Measurements from ENCODE around the gene DOCK11.
"Not testable (repeated sequence)": the region's sequence is repeated elsewhere in the genome, so short reads cannot be mapped to it uniquely, and the experiment has no call there.

DOCK11 gene

GRCh38 chrX:118724365-118724764 lies 228.8 kb downstream of the DOCK11 start:
- Histone ChIP-seq H3K9ac (ENCODE audit: insufficient read length) (no peak overlapping the region), H3K36me3 (ENCODE audit: insufficient read depth, low read length) (no peaks in the 10 kb centered on the region), H3K4me3 (no peak overlapping the region), H3K9me3 (ENCODE audit: low read depth, low read length) (no peaks in the 10 kb centered on the region), H3K27ac (no peak overlapping the region)
- TF ChIP-seq POLR2AphosphoS5 (IDR thresholded peaks at IDR 0.05; ENCODE audit: borderline replicate concordance, low read depth, low read length) (no peak), EZH2 (IDR thresholded peaks at IDR 0.05) (no peak), FOXP2 (optimal IDR thresholded peaks at IDR 0.05; ENCODE audit: control extremely low read depth, extremely low read length, insufficient read depth) (no peak)
- DNase-seq (ENCODE audit: low read depth, low spot score): no peak

GRCh38 chrX:118724775-118725174 lies 229.2 kb downstream of the DOCK11 start:
- H3K36me3 ChIP-seq (ENCODE audit: insufficient read depth, low read length): no peaks in the 10 kb centered on the region
- H3K27ac ChIP-seq: no peak overlapping the region
- no peak overlapping the region for H3K4me3 ChIP-seq
- H3K9me3 ChIP-seq (ENCODE audit: low read depth, low read length): no peaks in the 10 kb centered on the region
- DNase-seq (ENCODE audit: low read depth, low spot score): no peak
- TF ChIP-seq EZH2 (IDR thresholded peaks at IDR 0.05): no peak
- TF ChIP-seq POLR2AphosphoS5 (IDR thresholded peaks at IDR 0.05; ENCODE audit: borderline replicate concordance, low read depth, low read length): no peak
- TF ChIP-seq FOXP2 (optimal IDR thresholded peaks at IDR 0.05; ENCODE audit: control extremely low read depth, extremely low read length, insufficient read depth): no peak
- no peak overlapping the region for H3K9ac ChIP-seq (ENCODE audit: insufficient read length)

GRCh38 chrX:118726396-118726795 lies 230.8 kb downstream of the DOCK11 start:
- TF ChIP-seq POLR2AphosphoS5 (IDR thresholded peaks at IDR 0.05; ENCODE audit: borderline replicate concordance, low read depth, low read length) (no peak), EZH2 (IDR thresholded peaks at IDR 0.05) (no peak), FOXP2 (optimal IDR thresholded peaks at IDR 0.05; ENCODE audit: control extremely low read depth, extremely low read length, insufficient read depth) (no peak)
- H3K27ac ChIP-seq: no peak overlapping the region

DNA sequence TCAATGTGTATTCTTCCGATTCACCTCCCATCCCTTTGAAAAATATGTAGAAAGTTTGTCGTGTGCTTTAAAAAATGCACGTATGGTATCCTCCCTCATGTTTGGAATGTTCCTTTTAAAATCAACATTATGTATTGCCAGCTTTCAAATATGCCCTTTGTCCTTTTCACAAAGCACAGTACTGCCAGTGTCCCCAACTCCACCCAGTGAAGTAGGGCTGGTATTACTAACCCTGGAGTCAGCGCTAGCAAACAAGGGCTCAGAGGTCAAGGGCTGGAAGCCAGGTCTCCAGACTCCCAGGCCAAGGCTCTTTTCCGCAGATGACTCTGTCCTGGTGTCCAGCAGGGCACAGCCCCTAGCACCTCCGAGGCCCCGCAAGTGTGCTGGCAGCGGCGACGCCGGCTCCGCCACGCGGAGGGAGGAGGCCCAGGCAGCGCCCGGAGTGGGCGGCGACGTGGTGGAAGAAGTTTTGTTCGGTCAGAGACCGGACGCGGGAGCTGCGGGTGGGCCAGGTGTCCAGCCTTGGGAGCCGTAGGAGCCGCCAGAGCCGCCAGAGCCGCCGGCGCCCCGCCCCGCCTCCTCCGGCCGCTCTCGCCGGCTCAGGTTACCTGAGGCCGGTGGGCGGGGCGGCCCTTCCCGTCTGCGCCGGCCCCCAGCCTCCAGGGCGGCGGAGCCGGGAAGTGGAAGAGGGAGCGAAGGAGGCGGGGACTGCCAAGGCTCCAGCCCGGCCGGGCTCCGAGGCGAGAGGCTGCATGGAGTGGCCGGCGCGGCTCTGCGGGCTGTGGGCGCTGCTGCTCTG lies 231.5 kb downstream of the DOCK11 start, which contains the start of gene IL13RA1:
Gene IL13RA1 (plus strand): TSS at position 720 of the 799 bp plus-strand sequence. CDS start 33 bp downstream, at position 753.
- no peaks in the 10 kb centered on the region for H3K36me3 ChIP-seq (ENCODE audit: insufficient read depth, low read length)
- no peak for TF ChIP-seq EZH2 (IDR thresholded peaks at IDR 0.05)
- no peak for TF ChIP-seq FOXP2 (optimal IDR thresholded peaks at IDR 0.05; ENCODE audit: control extremely low read depth, extremely low read length, insufficient read depth)
- TF ChIP-seq POLR2AphosphoS5 (IDR thresholded peaks at IDR 0.05; ENCODE audit: borderline replicate concordance, low read depth, low read length): no peak
- DNase-seq (ENCODE audit: low read depth, low spot score): no peak
- no peak within 1 kb of the TSS for H3K27ac ChIP-seq
- no peaks in the 10 kb centered on the region for H3K9me3 ChIP-seq (ENCODE audit: low read depth, low read length)
- peak within 1 kb of the TSS; percentile 69 for H3K4me3 ChIP-seq
- H3K9ac ChIP-seq (ENCODE audit: insufficient read length): peak within 1 kb of the TSS; percentile 10

More at GRCh38 chrX:118726396-118726795, 230.8 kb downstream of the DOCK11 start:
- Histone ChIP-seq H3K9me3 (ENCODE audit: low read depth, low read length) (no peaks in the 10 kb centered on the region), H3K4me3 (no peak overlapping the region), H3K9ac (ENCODE audit: insufficient read length) (no peak overlapping the region), H3K36me3 (ENCODE audit: insufficient read depth, low read length) (no peaks in the 10 kb centered on the region)
- DNase-seq (ENCODE audit: low read depth, low spot score): no peak

DNA sequence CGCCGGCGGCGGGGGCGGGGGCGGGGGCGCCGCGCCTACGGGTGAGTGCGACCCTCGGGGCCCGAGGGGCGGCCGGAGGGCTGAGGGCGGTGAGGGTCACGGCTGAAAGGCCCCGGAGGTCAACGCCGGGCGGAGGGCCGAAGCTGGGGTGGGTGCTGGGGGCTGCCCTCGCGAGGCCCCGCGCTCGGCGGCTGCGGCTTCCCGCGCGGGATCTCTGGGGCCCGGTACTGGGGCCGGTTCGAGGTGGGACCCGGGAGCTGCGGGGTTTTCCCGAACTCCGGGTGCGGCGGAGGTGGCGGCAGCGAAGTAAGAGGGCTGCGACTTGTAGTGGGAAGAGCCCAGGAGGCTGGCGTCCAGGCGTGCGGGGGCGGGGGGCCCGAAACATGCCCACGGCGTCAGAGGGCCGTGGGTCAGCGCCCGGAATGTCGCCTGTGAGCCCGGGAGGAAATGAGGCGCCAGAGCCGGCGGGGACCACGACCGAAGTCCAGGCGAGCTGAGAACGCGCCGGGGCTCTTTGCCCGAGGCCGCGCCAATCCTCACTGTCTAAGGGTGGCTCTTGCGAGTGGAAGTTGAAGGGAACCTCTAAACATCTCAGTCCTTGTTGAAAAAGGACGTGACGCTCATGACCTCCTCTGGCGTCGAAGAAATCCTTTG lies 232.2 kb downstream of the DOCK11 start:
- DNase-seq (ENCODE audit: low read depth, low spot score): no peak
- TF ChIP-seq POLR2AphosphoS5 (IDR thresholded peaks at IDR 0.05; ENCODE audit: borderline replicate concordance, low read depth, low read length) (no peak), EZH2 (IDR thresholded peaks at IDR 0.05) (no peak), FOXP2 (optimal IDR thresholded peaks at IDR 0.05; ENCODE audit: control extremely low read depth, extremely low read length, insufficient read depth) (no peak)
- Histone ChIP-seq H3K9ac (ENCODE audit: insufficient read length) (peak overlapping the region; percentile 10), H3K27ac (no peak overlapping the region), H3K4me3 (peak overlapping the region; percentile 69), H3K9me3 (ENCODE audit: low read depth, low read length) (no peaks in the 10 kb centered on the region), H3K36me3 (ENCODE audit: insufficient read depth, low read length) (no peaks in the 10 kb centered on the region)

GRCh38 chrX:118729042-118729652 lies 233.5 kb downstream of the DOCK11 start:
- Histone ChIP-seq H3K9me3 (ENCODE audit: low read depth, low read length) (no peaks in the 10 kb centered on the region), H3K27ac (no peak overlapping the region), H3K4me3 (no peak overlapping the region), H3K9ac (ENCODE audit: insufficient read length) (no peak overlapping the region), H3K36me3 (ENCODE audit: insufficient read depth, low read length) (no peaks in the 10 kb centered on the region)
- DNase-seq (ENCODE audit: low read depth, low spot score): no peak
- TF ChIP-seq FOXP2 (optimal IDR thresholded peaks at IDR 0.05; ENCODE audit: control extremely low read depth, extremely low read length, insufficient read depth): no peak
- TF ChIP-seq POLR2AphosphoS5 (IDR thresholded peaks at IDR 0.05; ENCODE audit: borderline replicate concordance, low read depth, low read length): no peak
- no peak for TF ChIP-seq EZH2 (IDR thresholded peaks at IDR 0.05)

DNA sequence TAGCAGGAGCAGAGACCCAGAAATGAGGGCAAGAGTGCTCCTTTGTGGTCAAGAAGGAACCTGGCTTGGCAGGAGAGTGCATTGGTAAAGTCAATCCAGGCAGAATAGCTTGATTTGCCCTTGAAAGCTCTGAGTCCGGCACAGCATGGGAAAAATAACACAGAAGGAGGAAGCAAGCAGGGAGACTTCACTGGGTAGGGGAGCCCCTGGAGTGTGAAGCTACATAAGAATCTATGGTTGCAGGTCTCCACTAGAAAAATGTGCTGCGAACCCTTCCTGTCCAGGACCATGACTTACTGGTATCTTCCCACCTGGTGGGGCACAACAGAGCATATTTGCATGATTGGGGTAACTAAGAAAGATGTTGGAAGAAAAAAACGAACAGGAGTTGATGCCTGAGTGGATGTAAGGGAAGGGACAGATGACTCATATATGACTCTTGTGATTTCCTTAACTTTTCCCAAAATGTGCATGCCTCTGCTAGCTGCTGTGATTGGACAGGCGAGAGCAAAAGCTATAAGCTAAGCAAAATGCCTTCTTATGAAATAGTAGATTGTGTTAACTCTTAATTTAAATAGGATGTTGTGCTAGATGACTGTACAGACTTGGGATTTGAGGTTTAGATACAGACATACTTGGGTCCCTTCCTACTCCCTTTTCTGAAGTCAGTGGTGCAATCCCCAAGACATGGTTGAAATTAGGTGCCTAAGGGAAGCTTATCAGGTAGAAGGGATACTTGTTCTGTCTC lies 235.1 kb downstream of the DOCK11 start:
- Histone ChIP-seq H3K36me3 (ENCODE audit: insufficient read depth, low read length) (no peaks in the 10 kb centered on the region), H3K9ac (ENCODE audit: insufficient read length) (no peak overlapping the region), H3K27ac (no peak overlapping the region), H3K9me3 (ENCODE audit: low read depth, low read length) (no peaks in the 10 kb centered on the region), H3K4me3 (no peak overlapping the region)
- DNase-seq (ENCODE audit: low read depth, low spot score): no peak
- TF ChIP-seq EZH2 (IDR thresholded peaks at IDR 0.05) (no peak), FOXP2 (optimal IDR thresholded peaks at IDR 0.05; ENCODE audit: control extremely low read depth, extremely low read length, insufficient read depth) (no peak), POLR2AphosphoS5 (IDR thresholded peaks at IDR 0.05; ENCODE audit: borderline replicate concordance, low read depth, low read length) (no peak)

DNA sequence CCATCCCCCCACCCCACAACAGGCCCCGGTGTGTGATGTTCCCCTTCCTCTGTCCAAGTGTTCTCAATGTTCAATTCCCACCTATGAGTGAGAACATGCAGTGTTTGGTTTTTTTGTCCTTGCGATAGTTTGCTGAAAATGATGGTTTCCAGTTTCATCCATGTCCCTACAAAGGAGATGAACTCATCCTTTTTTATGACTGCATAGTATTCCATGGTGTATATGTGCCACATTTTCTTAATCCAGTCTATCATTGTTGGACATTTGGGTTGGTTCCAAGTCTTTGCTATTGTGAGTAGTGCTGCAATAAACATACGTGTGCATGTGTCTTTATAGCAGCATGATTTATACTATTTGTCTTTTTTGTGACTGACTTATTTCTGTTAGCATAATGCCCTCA lies 236.9 kb downstream of the DOCK11 start:
- not testable (repeated sequence) for H3K36me3 ChIP-seq (ENCODE audit: insufficient read depth, low read length); H3K4me3 ChIP-seq; DNase-seq (ENCODE audit: low read depth, low spot score); H3K27ac ChIP-seq; H3K9me3 ChIP-seq (ENCODE audit: low read depth, low read length); H3K9ac ChIP-seq (ENCODE audit: insufficient read length)
